OCI-LY1 (cell line): ENCODE measurements around the gene PHKB.

Experiments
- EZH2 ChIP-seq: fragments of 200-600 bp; sonication (generic), shearing (Covaris generic); IDR thresholded peaks from 2 replicates; pipeline ENCODE4 v1.8.0; 2017; ENCODE audit warnings: borderline replicate concordance, mixed run types, mild to moderate bottlenecking, antibody characterized with exemption, low read length, moderate library complexity, mixed read lengths
- TF ChIP-seq, protein P1 (sequence below): fragments of 200-600 bp; sonication (generic), shearing (Covaris generic); IDR thresholded peaks from 2 replicates; pipeline ENCODE4 v1.5.1; 2017; ENCODE audit warnings: mild to moderate bottlenecking, antibody characterized with exemption, low read length, moderate library complexity, mixed read lengths

DNA sequence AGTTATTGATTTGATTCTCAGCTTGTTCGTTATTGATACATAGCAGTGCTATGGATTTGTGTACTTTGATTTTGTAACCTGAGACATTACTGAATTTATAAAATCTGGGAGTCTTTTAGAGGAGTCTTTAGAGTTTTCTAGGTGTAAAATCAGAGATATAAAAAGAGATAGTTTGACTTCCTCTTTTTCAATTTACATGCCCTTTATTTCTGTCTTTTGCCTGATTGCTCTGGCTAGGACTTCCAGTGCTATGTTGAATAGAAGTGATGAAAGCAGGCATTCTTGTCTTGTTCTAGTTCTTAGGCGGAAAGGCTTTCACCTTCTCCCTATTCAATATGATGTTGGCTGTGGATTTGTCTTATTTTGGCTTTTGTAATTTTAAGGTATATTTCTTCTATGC, 106.2 kb downstream of the PHKB start:
- TF ChIP-seq, protein P1, sequence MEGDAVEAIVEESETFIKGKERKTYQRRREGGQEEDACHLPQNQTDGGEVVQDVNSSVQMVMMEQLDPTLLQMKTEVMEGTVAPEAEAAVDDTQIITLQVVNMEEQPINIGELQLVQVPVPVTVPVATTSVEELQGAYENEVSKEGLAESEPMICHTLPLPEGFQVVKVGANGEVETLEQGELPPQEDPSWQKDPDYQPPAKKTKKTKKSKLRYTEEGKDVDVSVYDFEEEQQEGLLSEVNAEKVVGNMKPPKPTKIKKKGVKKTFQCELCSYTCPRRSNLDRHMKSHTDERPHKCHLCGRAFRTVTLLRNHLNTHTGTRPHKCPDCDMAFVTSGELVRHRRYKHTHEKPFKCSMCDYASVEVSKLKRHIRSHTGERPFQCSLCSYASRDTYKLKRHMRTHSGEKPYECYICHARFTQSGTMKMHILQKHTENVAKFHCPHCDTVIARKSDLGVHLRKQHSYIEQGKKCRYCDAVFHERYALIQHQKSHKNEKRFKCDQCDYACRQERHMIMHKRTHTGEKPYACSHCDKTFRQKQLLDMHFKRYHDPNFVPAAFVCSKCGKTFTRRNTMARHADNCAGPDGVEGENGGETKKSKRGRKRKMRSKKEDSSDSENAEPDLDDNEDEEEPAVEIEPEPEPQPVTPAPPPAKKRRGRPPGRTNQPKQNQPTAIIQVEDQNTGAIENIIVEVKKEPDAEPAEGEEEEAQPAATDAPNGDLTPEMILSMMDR = no peak
- TF ChIP-seq EZH2 = no peak
